HCT116 (cell line): ENCODE measurements around the gene PLA2G2F. TPM values are rescaled to one million over a fixed set of nuclear protein-coding genes. Genes with fewer than 3 reads are reported as not detected.

Experiments used
- ATAC-seq: fragments of 200-7000 bp; cut with Tn5 transposase; 2 replicates; pipeline ENCODE4 v1.9.1; 2020; ENCODE audit warnings: mild to moderate bottlenecking, moderate library complexity
- BruUV-seq: library from RNA; stranded (reverse); fragments of 400-500 nt; replicated peaks from 2 replicates; lab custom pipeline; 2021; lab: Mats Ljungman, UMichigan
- CTCF ChIA-PET: fragments of 300-600 bp; sonication (Branson Sonifier 250); formaldehyde crosslinking; loops from one replicate; lab custom pipeline; 2021; ENCODE audit warnings: antibody characterized with exemption; lab: Charles Lee
- POLR2A ChIA-PET: fragments of 300-600, 350-600 bp; sonication (Branson Sonifier 250); formaldehyde crosslinking; loops from one replicate; lab custom pipeline; 2021; ENCODE audit warnings: antibody characterized with exemption; lab: Charles Lee
- RAD21 ChIA-PET, 2 experiments: fragments of 300-600 bp; sonication (Branson Sonifier 250); formaldehyde crosslinking; loops; one replicate each; lab custom pipeline; 2023; ENCODE audit warnings: low total read pairs in 2 of 2; ENCODE audit not compliant: uncharacterized antibody in 2 of 2, unreplicated experiment in 2 of 2, low non-redundant PET in 1 of 2; lab: Charles Lee
- DNase-seq: peaks from one replicate; pipeline ENCODE4 v3.0.0-alpha.2; 2010; ENCODE audit warnings: low read depth, low spot score
- H2AFZ ChIP-seq: fragments of 200-600 bp; shearing (Covaris generic), sonication (generic); 2 replicates; pipeline ENCODE4 v1.6.1; 2017; ENCODE audit warnings: low read depth, mixed run types, mixed read lengths, antibody characterized with exemption, low read length; ENCODE audit not compliant: poor library complexity, severe bottlenecking
- H3K27ac ChIP-seq: 2 replicates; pipeline ENCODE4 v1.5.1; 2012; ENCODE audit warnings: low read depth, low read length
- H3K27me3 ChIP-seq: fragments of 200-600 bp; sonication (generic); 2 replicates; pipeline ENCODE4 v1.6.1; 2016; ENCODE audit warnings: mixed run types, low read length, mixed read lengths; ENCODE audit not compliant: insufficient read depth
- H3K36me3 ChIP-seq, 2 experiments: fragments of 200-500 bp in 1 of 2; fragments of 200-600 bp in 1 of 2; sonication (Bioruptor generic) in 1 of 2; sonication (generic) in 1 of 2; 2 replicates each; pipeline versions ENCODE4 v1.5.1 to v1.6.1; 2014 to 2016; ENCODE audit warnings: low read length in 2 of 2, inconsistent platforms in 1 of 2, mixed read lengths in 1 of 2, mixed run types in 1 of 2; ENCODE audit not compliant: insufficient read depth in 2 of 2, control insufficient read depth in 1 of 2
- H3K4me1 ChIP-seq, 2 experiments: fragments of 200-600 bp in 1 of 2; sonication (generic) in 1 of 2; 2 replicates each; pipeline versions ENCODE4 v1.5.1 to v1.6.1; 2012 to 2017; ENCODE audit warnings: low read length in 2 of 2, inconsistent platforms in 1 of 2, mild to moderate bottlenecking in 1 of 2, mixed read lengths in 1 of 2, mixed run types in 1 of 2, moderate library complexity in 1 of 2; ENCODE audit not compliant: insufficient read depth in 2 of 2, control insufficient read depth in 1 of 2
- H3K4me2 ChIP-seq: fragments of 200-600 bp; sonication (generic); 2 replicates; pipeline ENCODE4 v1.6.1; 2017; ENCODE audit warnings: mixed run types, low read length, mixed read lengths
- H3K4me3 ChIP-seq, 2 experiments: fragments of 200-600 bp in 1 of 2; sonication (generic) in 1 of 2; replicated peaks in 1 of 2; 2 replicates each; pipeline ENCODE4 v1.5.1; 2011 to 2016; ENCODE audit warnings: low read length in 2 of 2, control low read depth in 1 of 2, low read depth in 1 of 2, mild to moderate bottlenecking in 1 of 2, mixed read lengths in 1 of 2, mixed run types in 1 of 2
- H3K79me2 ChIP-seq: fragments of 200-600 bp; sonication (generic); 2 replicates; pipeline ENCODE4 v1.6.1; 2017; ENCODE audit warnings: mild to moderate bottlenecking, mixed run types, low read length, moderate library complexity, mixed read lengths; ENCODE audit not compliant: insufficient read depth
- H3K9ac ChIP-seq: fragments of 200-600 bp; sonication (generic); 2 replicates; pipeline ENCODE4 v1.6.1; 2016; ENCODE audit warnings: low read length, mixed read lengths
- H3K9me2 ChIP-seq: fragments of 200-600 bp; sonication (generic), shearing (Covaris generic); 2 replicates; pipeline ENCODE4 v1.6.1; 2017; ENCODE audit warnings: mixed run types, mild to moderate bottlenecking, moderate library complexity; ENCODE audit not compliant: insufficient read depth
- H3K9me3 ChIP-seq, 2 experiments: fragments of 200-500 bp in 1 of 2; fragments of 200-600 bp in 1 of 2; sonication (Bioruptor generic) in 1 of 2; sonication (generic) in 1 of 2; 2 replicates each; pipeline ENCODE4 v1.6.1; 2014 to 2017; ENCODE audit warnings: low read length in 2 of 2, mixed read lengths in 2 of 2, inconsistent platforms in 1 of 2, low read depth in 1 of 2, mild to moderate bottlenecking in 1 of 2, mixed run types in 1 of 2, moderate library complexity in 1 of 2; ENCODE audit not compliant: control insufficient read depth in 1 of 2, insufficient read depth in 1 of 2
- H4K20me1 ChIP-seq: fragments of 200-600 bp; sonication (generic), shearing (Covaris generic); 2 replicates; pipeline ENCODE4 v1.6.1; 2017; ENCODE audit warnings: mixed run types, mild to moderate bottlenecking, moderate library complexity; ENCODE audit not compliant: insufficient read depth
- ATF3 ChIP-seq: IDR thresholded peaks from 2 replicates; pipeline ENCODE4 v1.6.1; 2012
- CEBPB ChIP-seq: IDR thresholded peaks from 2 replicates; pipeline ENCODE4 v1.6.1; 2012; ENCODE audit warnings: low read depth
- ELF1 ChIP-seq: IDR thresholded peaks from 2 replicates; pipeline ENCODE4 v1.6.1; 2012; ENCODE audit warnings: low read depth, borderline replicate concordance
- EZH2 ChIP-seq: fragments of 200-600 bp; sonication (generic); IDR thresholded peaks from 2 replicates; pipeline ENCODE4 v1.6.1; 2017; ENCODE audit warnings: antibody characterized with exemption, mixed run types
- JUND ChIP-seq: IDR thresholded peaks from 2 replicates; pipeline ENCODE4 v1.6.1; 2012
- POLR2AphosphoS5 ChIP-seq: IDR thresholded peaks from 2 replicates; pipeline ENCODE4 v1.6.1; 2011; ENCODE audit warnings: mild to moderate bottlenecking, low read depth, low read length, moderate library complexity
- REST ChIP-seq: IDR thresholded peaks from 2 replicates; pipeline ENCODE4 v1.6.1; 2012; ENCODE audit warnings: low read depth
- SP1 ChIP-seq: IDR thresholded peaks from 2 replicates; pipeline ENCODE4 v1.6.1; 2012; ENCODE audit warnings: low read depth
- SRF ChIP-seq: IDR thresholded peaks from 2 replicates; pipeline ENCODE4 v1.6.1; 2012; ENCODE audit warnings: low read depth
- TCF7L2 ChIP-seq: IDR thresholded peaks from 2 replicates; pipeline ENCODE4 v1.7.0; 2011; ENCODE audit warnings: borderline replicate concordance, inconsistent platforms; ENCODE audit not compliant: insufficient read depth, insufficient read length; ENCODE audit errors: extremely low read depth
- YY1 ChIP-seq: IDR thresholded peaks from 2 replicates; pipeline ENCODE4 v1.6.1; 2011; ENCODE audit warnings: low read length, low read depth, moderate library complexity, mild to moderate bottlenecking; ENCODE audit not compliant: insufficient replicate concordance; ENCODE audit errors: extremely low read depth
- ZFX ChIP-seq: fragments of 450-650 bp; IDR thresholded peaks from 2 replicates; pipeline ENCODE4 v1.6.1; 2017
- ZNF274 ChIP-seq: fragments of 200-500 bp; sonication (Bioruptor generic); IDR thresholded peaks from 2 replicates; pipeline ENCODE4 v1.6.1; 2014; ENCODE audit warnings: mild to moderate bottlenecking, low read depth, low read length, inconsistent platforms
- intact Hi-C: fragments of 100-400 bp; cut with micrococcal nuclease; formaldehyde crosslinking; loops from 2 replicates; pipeline ENCODE4 v1.10.0; 2022
- total RNA-seq: library from RNA; stranded (reverse); gene quantifications from one replicate; pipeline ENCODE4 v1.2.1, GENCODE V29; 2021; ENCODE audit not compliant: unreplicated experiment
- TF ChIP-seq, protein P1 (sequence below): IDR thresholded peaks from 2 replicates; pipeline ENCODE4 v1.6.1; 2011; ENCODE audit warnings: mild to moderate bottlenecking, low read length, moderate library complexity; ENCODE audit not compliant: insufficient replicate concordance; ENCODE audit errors: extremely low read depth

PLA2G2F gene
- total RNA-seq, 1 experiment from 2014 or later = 0.12 TPM

DNA sequence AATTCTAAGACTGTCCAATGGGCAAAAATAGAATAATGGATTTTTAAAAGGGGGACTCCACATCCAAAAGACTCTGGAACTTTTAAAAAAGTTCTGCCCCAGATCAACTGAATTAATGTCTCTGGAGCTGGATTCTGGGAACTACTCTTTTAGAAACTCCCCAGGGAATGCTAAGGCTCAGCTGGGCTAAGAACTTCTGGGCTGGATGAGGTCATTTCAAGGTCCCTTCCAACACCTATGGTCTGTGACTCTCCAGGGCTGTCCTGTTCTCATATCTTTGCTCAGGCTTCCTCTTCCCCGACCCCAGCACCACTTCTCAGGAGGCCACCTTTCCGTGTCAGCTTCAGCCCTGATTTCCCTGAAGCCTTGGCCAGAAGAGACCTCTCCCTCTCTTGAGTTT is 60.7 kb downstream of the PLA2G2F start:
- Histone ChIP-seq H3K27me3 (peaks cover 12% of the 10 kb centered on the region; the same call in 1 of the 2 replicates), H3K9me2 (no peaks in the 10 kb centered on the region), H3K9ac (no peak overlapping the region), H3K4me3 (no peak overlapping the region), H3K79me2 (no peaks in the 10 kb centered on the region), H3K27ac (no peak overlapping the region), H4K20me1 (no peaks in the 10 kb centered on the region), H3K36me3 (no peaks in the 10 kb centered on the region), H2AFZ (no peak overlapping the region), H3K4me2 (no peak overlapping the region), H3K4me1 (peaks cover 0 to 3% of the 10 kb centered on the region in 2 experiments; a peak in 1 of 4 replicates), H3K9me3 (no peaks in the 10 kb centered on the region)
- ChIA-PET RAD21 (no interaction called here), CTCF (no interaction called here), POLR2A (no interaction called here)
- TF ChIP-seq ELF1 (no peak), CEBPB (no peak), ATF3 (no peak), YY1 (no peak), SP1 (no peak), JUND (no peak), ZNF274 (no peak), EZH2 (no peak), TCF7L2 (no peak), REST (no peak), SRF (no peak), ZFX (no peak), POLR2AphosphoS5 (no peak)
- TF ChIP-seq, protein P1, sequence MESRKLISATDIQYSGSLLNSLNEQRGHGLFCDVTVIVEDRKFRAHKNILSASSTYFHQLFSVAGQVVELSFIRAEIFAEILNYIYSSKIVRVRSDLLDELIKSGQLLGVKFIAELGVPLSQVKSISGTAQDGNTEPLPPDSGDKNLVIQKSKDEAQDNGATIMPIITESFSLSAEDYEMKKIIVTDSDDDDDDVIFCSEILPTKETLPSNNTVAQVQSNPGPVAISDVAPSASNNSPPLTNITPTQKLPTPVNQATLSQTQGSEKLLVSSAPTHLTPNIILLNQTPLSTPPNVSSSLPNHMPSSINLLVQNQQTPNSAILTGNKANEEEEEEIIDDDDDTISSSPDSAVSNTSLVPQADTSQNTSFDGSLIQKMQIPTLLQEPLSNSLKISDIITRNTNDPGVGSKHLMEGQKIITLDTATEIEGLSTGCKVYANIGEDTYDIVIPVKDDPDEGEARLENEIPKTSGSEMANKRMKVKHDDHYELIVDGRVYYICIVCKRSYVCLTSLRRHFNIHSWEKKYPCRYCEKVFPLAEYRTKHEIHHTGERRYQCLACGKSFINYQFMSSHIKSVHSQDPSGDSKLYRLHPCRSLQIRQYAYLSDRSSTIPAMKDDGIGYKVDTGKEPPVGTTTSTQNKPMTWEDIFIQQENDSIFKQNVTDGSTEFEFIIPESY = no peak
- intact Hi-C loops = no loop called here
- DNase-seq (no peak), ATAC-seq (no peak)
- no TSS peak for BruUV-seq
